Neural progenitor cell (in vitro differentiated cells): ENCODE measurements around the gene SLC4A2. TPM values are rescaled to one million over a fixed set of nuclear protein-coding genes. Genes with fewer than 3 reads are reported as not detected.

ENCODE experiments used
- DNase-seq: peaks from one replicate; pipeline ENCODE4 v3.0.0-alpha.2; 2016; ENCODE audit warnings: low spot score
- H2AFZ ChIP-seq: fragments of 200-600 bp; sonication (generic); replicated peaks from 2 replicates; pipeline ENCODE4 v1.6.1; 2016; ENCODE audit warnings: antibody characterized with exemption
- H3F3A ChIP-seq: fragments of 200-600 bp; sonication (generic); 2 replicates; pipeline ENCODE4 v1.6.1; 2016; ENCODE audit warnings: antibody characterized with exemption, low read depth
- H3K27ac ChIP-seq: fragments of 200-600 bp; sonication (generic); 2 replicates; pipeline ENCODE4 v1.5.1; 2016; ENCODE audit warnings: mild to moderate bottlenecking
- H3K27me3 ChIP-seq: fragments of 200-600 bp; sonication (generic); 2 replicates; pipeline ENCODE4 v1.6.1; 2016; ENCODE audit warnings: mild to moderate bottlenecking, moderate library complexity
- H3K36me3 ChIP-seq: fragments of 200-600 bp; sonication (generic); 2 replicates; pipeline ENCODE4 v1.5.1; 2016
- H3K4me1 ChIP-seq: fragments of 200-600 bp; sonication (generic); 2 replicates; pipeline ENCODE4 v1.6.1; 2016; ENCODE audit warnings: mixed run types
- H3K4me2 ChIP-seq: fragments of 200-600 bp; sonication (generic); 2 replicates; pipeline ENCODE4 v1.6.1; 2016
- H3K4me3 ChIP-seq: fragments of 200-600 bp; sonication (generic); 2 replicates; pipeline ENCODE4 v1.5.1; 2016
- H3K79me2 ChIP-seq: fragments of 200-600 bp; sonication (generic); 2 replicates; pipeline ENCODE4 v1.6.1; 2016; ENCODE audit warnings: low read depth
- H3K9ac ChIP-seq: fragments of 200-600 bp; sonication (generic); 2 replicates; pipeline ENCODE4 v1.6.1; 2016
- H3K9me3 ChIP-seq: fragments of 200-600 bp; sonication (generic); 2 replicates; pipeline ENCODE4 v1.5.1; 2016; ENCODE audit warnings: low read depth
- H4K20me1 ChIP-seq: fragments of 200-600 bp; sonication (generic); 2 replicates; pipeline ENCODE4 v1.6.1; 2016; ENCODE audit warnings: low read depth
- H3K27ac Mint-ChIP-seq: 3 replicates; pipeline ENCODE4 v1.8.0; 2021; ENCODE audit warnings: mixed read lengths
- H3K27me3 Mint-ChIP-seq: 2 replicates; pipeline ENCODE4 v1.8.0; 2022; ENCODE audit warnings: low read depth, mild to moderate bottlenecking, inconsistent platforms, moderate library complexity, mixed read lengths; ENCODE audit not compliant: insufficient read depth
- H3K36me3 Mint-ChIP-seq: 3 replicates; pipeline ENCODE4 v1.8.0; 2021; ENCODE audit warnings: mixed read lengths
- H3K4me1 Mint-ChIP-seq: 3 replicates; pipeline ENCODE4 v1.8.0; 2021; ENCODE audit warnings: mixed read lengths
- H3K4me3 Mint-ChIP-seq: 3 replicates; pipeline ENCODE4 v1.8.0; 2021; ENCODE audit warnings: mild to moderate bottlenecking, moderate library complexity, mixed read lengths
- H3K9me3 Mint-ChIP-seq: 3 replicates; pipeline ENCODE4 v1.8.0; 2020; ENCODE audit warnings: mixed read lengths
- EZH2 ChIP-seq: fragments of 200-600 bp; sonication (generic); IDR thresholded peaks from 2 replicates; pipeline ENCODE4 v1.6.1; 2017; ENCODE audit warnings: antibody characterized with exemption, mild to moderate bottlenecking, moderate library complexity
- EZH2phosphoT487 ChIP-seq: fragments of 200-600 bp; sonication (generic); IDR thresholded peaks from 2 replicates; pipeline ENCODE4 v1.6.1; 2017; ENCODE audit warnings: antibody characterized with exemption
- total RNA-seq: library from RNA; depleted of rRNA; stranded (reverse); fragments of >200 nt; gene quantifications from 2 replicates; pipeline ENCODE4 v1.2.3, GENCODE V29; 2015; ENCODE audit warnings: low replicate concordance
- TF ChIP-seq, protein P1 (sequence below): fragments of 200-600 bp; sonication (generic); IDR thresholded peaks from 2 replicates; pipeline ENCODE4 v1.5.1; 2017; ENCODE audit warnings: antibody characterized with exemption, mild to moderate bottlenecking

Gene SLC4A2
- total RNA-seq, 1 donor from 2014 or later: 26.1 TPM

- DNase-seq: peak; percentile 95
Measured at GRCh38 chr7:151085691-151086620, 26.6 kb downstream of the SLC4A2 start, which contains the start of gene AGAP3. Gene AGAP3 (plus strand): TSS chr7:151086475. CDS start chr7:151086742, 267 bp downstream.

GRCh38 chr7:151086802-151087244 lies 27.4 kb downstream of the SLC4A2 start:
- H3K9ac ChIP-seq: peak overlapping the region; percentile 7
- peak; percentile 77 for DNase-seq
- peaks cover 43% of the 10 kb centered on the region for H3K4me1 ChIP-seq
- peaks cover 62% of the 10 kb centered on the region for H3F3A ChIP-seq
- Mint-ChIP-seq H3K4me3 (peak overlapping the region; percentile 94), H3K4me1 (peaks cover 49% of the 10 kb centered on the region), H3K27me3 (peaks cover 20% of the 10 kb centered on the region), H3K27ac (peak overlapping the region; percentile 86), H3K36me3 (peaks cover 4% of the 10 kb centered on the region), H3K9me3 (no peaks in the 10 kb centered on the region)
- peaks cover 21% of the 10 kb centered on the region for H3K27me3 ChIP-seq
- no peak overlapping the region for H2AFZ ChIP-seq
- H3K36me3 ChIP-seq: no peaks in the 10 kb centered on the region
- TF ChIP-seq EZH2 (no peak), EZH2phosphoT487 (no peak)
- TF ChIP-seq, protein P1, sequence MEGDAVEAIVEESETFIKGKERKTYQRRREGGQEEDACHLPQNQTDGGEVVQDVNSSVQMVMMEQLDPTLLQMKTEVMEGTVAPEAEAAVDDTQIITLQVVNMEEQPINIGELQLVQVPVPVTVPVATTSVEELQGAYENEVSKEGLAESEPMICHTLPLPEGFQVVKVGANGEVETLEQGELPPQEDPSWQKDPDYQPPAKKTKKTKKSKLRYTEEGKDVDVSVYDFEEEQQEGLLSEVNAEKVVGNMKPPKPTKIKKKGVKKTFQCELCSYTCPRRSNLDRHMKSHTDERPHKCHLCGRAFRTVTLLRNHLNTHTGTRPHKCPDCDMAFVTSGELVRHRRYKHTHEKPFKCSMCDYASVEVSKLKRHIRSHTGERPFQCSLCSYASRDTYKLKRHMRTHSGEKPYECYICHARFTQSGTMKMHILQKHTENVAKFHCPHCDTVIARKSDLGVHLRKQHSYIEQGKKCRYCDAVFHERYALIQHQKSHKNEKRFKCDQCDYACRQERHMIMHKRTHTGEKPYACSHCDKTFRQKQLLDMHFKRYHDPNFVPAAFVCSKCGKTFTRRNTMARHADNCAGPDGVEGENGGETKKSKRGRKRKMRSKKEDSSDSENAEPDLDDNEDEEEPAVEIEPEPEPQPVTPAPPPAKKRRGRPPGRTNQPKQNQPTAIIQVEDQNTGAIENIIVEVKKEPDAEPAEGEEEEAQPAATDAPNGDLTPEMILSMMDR: no peak
- H3K9me3 ChIP-seq: no peaks in the 10 kb centered on the region
- H3K4me2 ChIP-seq: peak overlapping the region; percentile 97
- H4K20me1 ChIP-seq: peaks cover 55% of the 10 kb centered on the region
- H3K79me2 ChIP-seq: peaks cover 59% of the 10 kb centered on the region
- H3K4me3 ChIP-seq: peak overlapping the region; percentile 88
- no peak overlapping the region for H3K27ac ChIP-seq

More at GRCh38 chr7:151085691-151086620, 26.6 kb downstream of the SLC4A2 start, which contains the start of gene AGAP3:
- peak within 1 kb of the TSS; percentile 97 for H3K4me2 ChIP-seq
- H3K4me3 Mint-ChIP-seq: peak within 1 kb of the TSS; percentile 94
- H4K20me1 ChIP-seq: peaks cover 46% of the 10 kb centered on the region
- peaks cover 42% of the 10 kb centered on the region for H3K4me1 Mint-ChIP-seq
- no peak for TF ChIP-seq EZH2
- H3K4me1 ChIP-seq: peaks cover 46% of the 10 kb centered on the region
- peaks cover 64% of the 10 kb centered on the region for H3F3A ChIP-seq
- peaks cover 2% of the 10 kb centered on the region for H3K36me3 Mint-ChIP-seq
- H3K27me3 Mint-ChIP-seq: peaks cover 18% of the 10 kb centered on the region
- H3K36me3 ChIP-seq: no peaks in the 10 kb centered on the region
- peak within 1 kb of the TSS; percentile 86 for H3K27ac Mint-ChIP-seq
- peak within 1 kb of the TSS; percentile 74 for H2AFZ ChIP-seq
- peaks cover 21% of the 10 kb centered on the region for H3K27me3 ChIP-seq
- no peaks in the 10 kb centered on the region for H3K9me3 ChIP-seq
- H3K79me2 ChIP-seq: peaks cover 51% of the 10 kb centered on the region
- no peaks in the 10 kb centered on the region for H3K9me3 Mint-ChIP-seq
- H3K27ac ChIP-seq: peak within 1 kb of the TSS; percentile 21
- H3K9ac ChIP-seq: peak within 1 kb of the TSS; percentile 7
- H3K4me3 ChIP-seq: peak within 1 kb of the TSS; percentile 88

GRCh38 chr7:151087245-151088018 lies 28.0 kb downstream of the SLC4A2 start:
- H3K9ac ChIP-seq: peak overlapping the region; percentile 28
- Mint-ChIP-seq H3K36me3 (peaks cover 4% of the 10 kb centered on the region), H3K4me3 (peak overlapping the region; percentile 94), H3K27me3 (peaks cover 23% of the 10 kb centered on the region), H3K27ac (no peak overlapping the region), H3K4me1 (peaks cover 46% of the 10 kb centered on the region), H3K9me3 (no peaks in the 10 kb centered on the region)
- peaks cover 57% of the 10 kb centered on the region for H3F3A ChIP-seq
- H4K20me1 ChIP-seq: peaks cover 56% of the 10 kb centered on the region
- H3K27ac ChIP-seq: no peak overlapping the region
- peaks cover 37% of the 10 kb centered on the region for H3K4me1 ChIP-seq
- no peak overlapping the region for H2AFZ ChIP-seq
- H3K36me3 ChIP-seq: no peaks in the 10 kb centered on the region
- peaks cover 63% of the 10 kb centered on the region for H3K79me2 ChIP-seq
- peak overlapping the region; percentile 88 for H3K4me3 ChIP-seq
- peak overlapping the region; percentile 97 for H3K4me2 ChIP-seq
- peak; percentile 69 for DNase-seq
- peaks cover 21% of the 10 kb centered on the region for H3K27me3 ChIP-seq
- H3K9me3 ChIP-seq: no peaks in the 10 kb centered on the region
- TF ChIP-seq EZH2phosphoT487 (no peak), EZH2 (peak; percentile 31)
- TF ChIP-seq, protein P1: peak; percentile 44
